H1 (cell line): Measurements from ENCODE around the gene LBR. TPM values are rescaled to one million over a fixed set of nuclear protein-coding genes. Genes with fewer than 3 reads are reported as not detected.

Experiments
- CTCF ChIA-PET: fragments of 300-600 bp; sonication (Branson Sonifier 250); formaldehyde crosslinking; loops from one replicate; lab custom pipeline; 2021; ENCODE audit not compliant: partially characterized antibody; lab: Charles Lee
- POLR2A ChIA-PET: fragments of 300-600 bp; sonication (Branson Sonifier 250); formaldehyde crosslinking; loops from one replicate; lab custom pipeline; 2021; ENCODE audit warnings: inconsistent platforms; ENCODE audit not compliant: partially characterized antibody; lab: Charles Lee
- DNase-seq, 2 experiments: peaks; one replicate each; pipeline versions ENCODE4 v3.0.0 to v3.0.0-alpha.2; 2010 to 2022; ENCODE audit warnings: low spot score in 2 of 2, low read depth in 1 of 2, mixed read lengths in 1 of 2
- FAIRE-seq: peaks from 2 replicates; lab custom pipeline; 2011; peaks lifted over from hg19 to GRCh38; lab: Jason Lieb, UNC
- H2AFZ ChIP-seq: 2 replicates; pipeline ENCODE4 v1.8.1; 2012; ENCODE audit warnings: low read length, inconsistent platforms
- H2AK5ac ChIP-seq: 2 replicates; pipeline ENCODE4 v1.6.1; 2013; ENCODE audit warnings: low read depth, low read length
- H2BK120ac ChIP-seq: replicated peaks from 2 replicates; pipeline ENCODE3; 2013; ENCODE audit warnings: low read depth, low read length, inconsistent platforms
- H2BK12ac ChIP-seq: 2 replicates; pipeline ENCODE4 v1.6.1; 2013; ENCODE audit warnings: low read depth, low read length
- H2BK15ac ChIP-seq: 2 replicates; pipeline ENCODE4 v1.6.1; 2013; ENCODE audit warnings: low read length
- H2BK20ac ChIP-seq: 2 replicates; pipeline ENCODE4 v1.6.1; 2013; ENCODE audit warnings: low read length
- H2BK5ac ChIP-seq: 2 replicates; pipeline ENCODE4 v1.6.1; 2013; ENCODE audit warnings: low read depth, low read length
- H3K14ac ChIP-seq: 2 replicates; pipeline ENCODE4 v1.6.1; 2013; ENCODE audit warnings: inconsistent platforms; ENCODE audit not compliant: insufficient read length
- H3K18ac ChIP-seq: 2 replicates; pipeline ENCODE4 v1.6.1; 2013; ENCODE audit warnings: low read length; ENCODE audit errors: extremely low read depth
- H3K23ac ChIP-seq: 2 replicates; pipeline ENCODE4 v1.6.1; 2013; ENCODE audit warnings: inconsistent platforms; ENCODE audit not compliant: insufficient read length
- H3K23me2 ChIP-seq: 2 replicates; pipeline ENCODE4 v1.6.1; 2013; ENCODE audit warnings: low read depth, low read length
- H3K27ac ChIP-seq: 2 replicates; pipeline ENCODE4 v1.6.1; 2011; ENCODE audit warnings: low read depth, low read length, inconsistent platforms
- H3K27me3 ChIP-seq, 4 experiments: replicated peaks in 1 of 4; 1 replicate in 1 of 4; 2 replicates in 3 of 4; pipeline versions ENCODE4 v1.6.1 to v1.8.1; 2011 to 2013; ENCODE audit warnings: low read length in 3 of 4, mild to moderate bottlenecking in 3 of 4, inconsistent platforms in 2 of 4, mixed read lengths in 2 of 4, moderate library complexity in 1 of 4; ENCODE audit not compliant: control insufficient read depth in 3 of 4, insufficient read depth in 3 of 4; ENCODE audit errors: extremely low read depth in 1 of 4
- H3K36me3 ChIP-seq, 4 experiments: 2 replicates each; pipeline versions ENCODE4 v1.6.1 to v1.8.1; 2011 to 2013; ENCODE audit warnings: mild to moderate bottlenecking in 4 of 4, low read length in 3 of 4, moderate library complexity in 2 of 4, control low read depth in 1 of 4, inconsistent platforms in 1 of 4; ENCODE audit not compliant: insufficient read depth in 4 of 4, control insufficient read depth in 2 of 4
- H3K4ac ChIP-seq: replicated peaks from 2 replicates; pipeline ENCODE3; 2013; ENCODE audit warnings: low read length, low read depth, mixed read lengths, inconsistent platforms; ENCODE audit not compliant: insufficient read length
- H3K4me1 ChIP-seq, 4 experiments: replicated peaks in 1 of 4; 1 replicate in 1 of 4; 2 replicates in 3 of 4; pipeline versions ENCODE4 v1.6.1 to v1.8.1; 2011 to 2013; ENCODE audit warnings: low read length in 3 of 4, inconsistent platforms in 2 of 4, mixed read lengths in 1 of 4; ENCODE audit not compliant: insufficient read depth in 4 of 4, control insufficient read depth in 3 of 4
- H3K4me2 ChIP-seq, 2 experiments: 2 replicates each; pipeline versions ENCODE4 v1.6.1 to v1.8.1; 2011 to 2013; ENCODE audit warnings: low read depth in 2 of 2, low read length in 2 of 2, control low read depth in 1 of 2, inconsistent platforms in 1 of 2, mild to moderate bottlenecking in 1 of 2; ENCODE audit not compliant: insufficient read depth in 1 of 2
- H3K4me3 ChIP-seq, 4 experiments: fragments of 200-600, 300-600 bp in 1 of 4; sonication (generic), shearing (Covaris generic), sonication (Bioruptor Twin) in 1 of 4; 2 replicates each; pipeline versions ENCODE4 v1.5.1 to v1.8.1; 2011 to 2016; ENCODE audit warnings: low read length in 4 of 4, low read depth in 3 of 4, control low read depth in 2 of 4, inconsistent platforms in 2 of 4, mild to moderate bottlenecking in 2 of 4, mixed read lengths in 1 of 4, moderate library complexity in 1 of 4; ENCODE audit not compliant: insufficient read depth in 2 of 4; ENCODE audit errors: extremely low read depth in 1 of 4
- H3K56ac ChIP-seq: replicated peaks from 2 replicates; pipeline ENCODE3; 2013; ENCODE audit warnings: low read depth, mild to moderate bottlenecking, mixed read lengths, low read length, inconsistent platforms; ENCODE audit not compliant: insufficient read length
- H3K79me1 ChIP-seq: 2 replicates; pipeline ENCODE4 v1.6.1; 2013; ENCODE audit warnings: low read depth, low read length, control low read depth
- H3K79me2 ChIP-seq, 2 experiments: 2 replicates each; pipeline versions ENCODE4 v1.6.1 to v1.8.1; 2012 to 2013; ENCODE audit warnings: low read length in 2 of 2, mild to moderate bottlenecking in 2 of 2, inconsistent platforms in 1 of 2; ENCODE audit not compliant: insufficient read depth in 2 of 2, control insufficient read depth in 1 of 2
- H3K9ac ChIP-seq, 4 experiments: replicated peaks in 1 of 4; 1 replicate in 1 of 4; 2 replicates in 3 of 4; pipeline versions ENCODE4 v1.6.1 to v1.8.1; 2011 to 2013; ENCODE audit warnings: low read depth in 3 of 4, low read length in 3 of 4, control low read depth in 2 of 4, mild to moderate bottlenecking in 2 of 4, moderate library complexity in 2 of 4, inconsistent platforms in 1 of 4; ENCODE audit errors: extremely low read depth in 1 of 4
- H3K9me3 ChIP-seq, 2 experiments: 2 replicates each; pipeline versions ENCODE4 v1.6.1 to v1.8.1; 2012 to 2013; ENCODE audit warnings: mild to moderate bottlenecking in 2 of 2, moderate library complexity in 2 of 2, control low read depth in 1 of 2, inconsistent platforms in 1 of 2, low read depth in 1 of 2, low read length in 1 of 2, mixed read lengths in 1 of 2; ENCODE audit not compliant: insufficient read depth in 2 of 2
- H4K20me1 ChIP-seq, 2 experiments: replicated peaks in 1 of 2; 2 replicates each; pipeline versions ENCODE3 to v1.8.1; 2011 to 2013; ENCODE audit warnings: inconsistent platforms in 2 of 2, low read length in 2 of 2, mild to moderate bottlenecking in 1 of 2; ENCODE audit not compliant: insufficient read depth in 2 of 2, control insufficient read depth in 1 of 2
- H4K5ac ChIP-seq: 2 replicates; pipeline ENCODE4 v1.6.1; 2013; ENCODE audit warnings: low read length, low read depth, mixed read lengths, inconsistent platforms; ENCODE audit not compliant: insufficient read length
- H4K8ac ChIP-seq: 2 replicates; pipeline ENCODE4 v1.8.0; 2013; ENCODE audit warnings: mild to moderate bottlenecking, moderate library complexity, low read length, inconsistent platforms; ENCODE audit not compliant: insufficient read depth; ENCODE audit errors: extremely low read depth
- H4K91ac ChIP-seq: replicated peaks from 2 replicates; pipeline ENCODE3; 2013; ENCODE audit warnings: low read length, mixed read lengths, inconsistent platforms; ENCODE audit not compliant: insufficient read length
- CHD2 ChIP-seq: IDR thresholded peaks from 2 replicates; pipeline ENCODE4 v1.6.1; 2012; ENCODE audit warnings: low read length, improper control_type of control experiment
- SP2 ChIP-seq: IDR thresholded peaks from 2 replicates; pipeline ENCODE4 v1.6.1; 2012; ENCODE audit warnings: mild to moderate bottlenecking, low read length, inconsistent platforms
- WGBS, 2 experiments: shearing (Covaris generic) in 1 of 2; methylation state at CpG; one replicate each; pipeline versions ENCODE4 v1.1.6 to v1.1.7; 2013 to 2015; ENCODE audit warnings: low lambda C conversion rate in 2 of 2, mixed read lengths in 2 of 2, inconsistent platforms in 1 of 2, low coverage in 1 of 2, missing lambda C conversion rate in 1 of 2; ENCODE audit not compliant: insufficient replicate concordance in 2 of 2, insufficient coverage in 1 of 2, insufficient read length in 1 of 2; ENCODE audit errors: extremely low coverage in 1 of 2, missing lambda C conversion rate in 1 of 2; 5-methylcytosine and 5-hydroxymethylcytosine counted together
- polyA plus RNA-seq, 7 experiments: library from polyadenylated mRNA; depleted of rRNA in 3 of 7; stranded (reverse) in 5 of 7; unstranded in 2 of 7; fragments of >200 nt in 5 of 7; fragments of 200-250 nt in 2 of 7; gene quantifications; 1 replicate in 5 of 7; 2 replicates in 1 of 7; 4 replicates in 1 of 7; pipeline versions ENCODE4 v1.2.1 to v1.2.3, GENCODE V29; 2011 to 2013; ENCODE audit warnings: missing spikeins in 2 of 7, mixed read lengths in 2 of 7
- total RNA-seq: library from RNA; stranded (reverse); fragmentation: NEBNext Ultra II Directional; extraction: Animal tissue kit (Norgen Biotek cat#: 25700); gene quantifications from 2 replicates; pipeline ENCODE4 v1.2.1, GENCODE V29; 2021
- TF ChIP-seq, protein P1 (sequence below): IDR thresholded peaks from 2 replicates; pipeline ENCODE4 v1.6.1; 2011; ENCODE audit warnings: low read length, improper control_type of control experiment

Gene LBR
- total and polyA plus RNA-seq, 2 of the 8 experiments (the other 6 are each of a cell fraction or from before 2014, with no cell fraction given): 32.1 to 89.8 TPM

DNA sequence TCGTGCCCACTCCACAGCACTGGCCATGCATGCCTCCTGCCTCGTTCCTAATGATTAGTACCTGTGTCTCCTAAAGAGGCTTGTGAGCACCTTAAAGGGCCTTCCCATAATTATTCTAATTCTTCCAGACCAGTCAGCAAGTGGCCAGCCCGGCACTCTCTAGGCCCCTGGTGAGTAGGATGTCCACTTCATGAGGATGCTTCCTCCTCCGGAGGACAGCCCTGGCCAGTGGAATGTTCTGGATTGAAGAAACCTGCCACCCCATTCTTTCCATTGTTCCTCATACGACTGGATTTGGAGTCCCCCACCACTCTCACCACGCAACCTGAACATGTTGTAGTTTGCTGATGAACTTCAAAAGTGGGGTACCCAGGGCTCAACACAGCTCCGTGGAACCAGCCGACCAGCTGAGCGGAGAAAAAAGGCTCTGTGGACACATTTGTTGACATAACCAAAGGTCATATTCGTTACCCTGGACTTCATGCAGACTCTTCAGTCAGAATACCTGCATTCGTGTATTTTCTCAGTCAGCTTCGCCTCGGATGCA is 46.7 kb upstream of the LBR start:
- Histone ChIP-seq H3K18ac (no peak overlapping the region), H3K23me2 (no peaks in the 10 kb centered on the region)
- TF ChIP-seq CHD2 (no peak), SP2 (no peak)
- TF ChIP-seq, protein P1, sequence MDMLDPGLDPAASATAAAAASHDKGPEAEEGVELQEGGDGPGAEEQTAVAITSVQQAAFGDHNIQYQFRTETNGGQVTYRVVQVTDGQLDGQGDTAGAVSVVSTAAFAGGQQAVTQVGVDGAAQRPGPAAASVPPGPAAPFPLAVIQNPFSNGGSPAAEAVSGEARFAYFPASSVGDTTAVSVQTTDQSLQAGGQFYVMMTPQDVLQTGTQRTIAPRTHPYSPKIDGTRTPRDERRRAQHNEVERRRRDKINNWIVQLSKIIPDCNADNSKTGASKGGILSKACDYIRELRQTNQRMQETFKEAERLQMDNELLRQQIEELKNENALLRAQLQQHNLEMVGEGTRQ: no peak
- TF ChIP-seq, all 59 proteins: peak for 0
- no peak overlapping the region for H2BK20ac ChIP-seq
- ChIA-PET CTCF (interaction anchor here (0.6 to 18.7 kb wide), 102 partner anchors 9 to 517 kb away, joined by 3 to 229 read pairs (median 4); partner anchors contain the start of genes ENAH, EPHX1, LEFTY1 and LEFTY2), POLR2A (interaction anchor here (1.0 to 1.5 kb wide), 5 partner anchors 10 to 371 kb away, joined by 3 to 7 read pairs (median 3); partner anchors contain the start of gene SRP9)
- H3K27me3 ChIP-seq: no peaks in the 10 kb centered on the region
- peak overlapping the region; percentile 27; the same call in 1 of the 2 replicates for H2BK12ac ChIP-seq
- peak overlapping the region; percentile 46; the same call in 1 of the 2 replicates for H2BK15ac ChIP-seq
- no peak overlapping the region for H4K8ac ChIP-seq
- no peak overlapping the region for H3K4me2 ChIP-seq
- no peak overlapping the region for H3K23ac ChIP-seq
- no peak overlapping the region for H3K9ac ChIP-seq
- no peak overlapping the region for H2AK5ac ChIP-seq
- FAIRE-seq: no peak
- H3K9me3 ChIP-seq: no peaks in the 10 kb centered on the region
- no peaks in the 10 kb centered on the region for H3K79me2 ChIP-seq
- H4K5ac ChIP-seq: no peak overlapping the region
- H2BK120ac ChIP-seq: no peak overlapping the region
- H4K91ac ChIP-seq: no peak overlapping the region
- no peaks in the 10 kb centered on the region for H3K79me1 ChIP-seq
- no peak overlapping the region for H3K56ac ChIP-seq
- H3K4me3 ChIP-seq: no peak overlapping the region
- H3K27ac ChIP-seq: no peak overlapping the region
- no peaks in the 10 kb centered on the region for H4K20me1 ChIP-seq
- WGBS, 2 experiments: 56% methylated on average over 13 of the region's 13 CpGs; no CpG with 5 or more reads in 1 of the 2 experiments
- H3K4ac ChIP-seq: no peak overlapping the region
- no peak overlapping the region for H2AFZ ChIP-seq
- H3K14ac ChIP-seq: no peak overlapping the region
- H3K36me3 ChIP-seq: no peaks in the 10 kb centered on the region
- H2BK5ac ChIP-seq: no peak overlapping the region
- peaks cover 0 to 6% (median 1%) of the 10 kb centered on the region in 4 experiments; a peak in 4 of 7 replicates for H3K4me1 ChIP-seq
- no peak for DNase-seq
